Loucy (cell line): ENCODE measurements around the gene EPS8L3.
A peak's percentile ranks its signal among the peaks of the same experiment; 100 is the strongest.

Experiments
- H2AFZ ChIP-seq: fragments of 200-600 bp; sonication (generic); 2 replicates; pipeline ENCODE4 v1.6.0; 2016; ENCODE audit warnings: antibody characterized with exemption, mild to moderate bottlenecking, low read length, moderate library complexity
- H3F3A ChIP-seq: fragments of 200-600 bp; 2 replicates; pipeline ENCODE4 v1.6.0; 2016; ENCODE audit warnings: antibody characterized with exemption, low read depth, mild to moderate bottlenecking
- H3K27me3 ChIP-seq: fragments of 200-600 bp; sonication (generic); 2 replicates; pipeline ENCODE4 v1.6.1; 2014; ENCODE audit warnings: low read length, mild to moderate bottlenecking; ENCODE audit not compliant: insufficient read depth, poor library complexity, severe bottlenecking
- H3K36me3 ChIP-seq: fragments of 200-600 bp; sonication (generic); 2 replicates; pipeline ENCODE4 v1.6.1; 2016; ENCODE audit warnings: low read length; ENCODE audit not compliant: insufficient read depth
- H3K4me1 ChIP-seq: fragments of 200-600 bp; sonication (generic); 2 replicates; pipeline ENCODE4 v1.5.1; 2014; ENCODE audit warnings: low read length, mild to moderate bottlenecking; ENCODE audit not compliant: insufficient read depth, poor library complexity, severe bottlenecking
- H3K4me2 ChIP-seq: fragments of 200-600 bp; sonication (generic); 2 replicates; pipeline ENCODE4 v1.6.0; 2014; ENCODE audit warnings: antibody characterized with exemption, low read length, low read depth, mild to moderate bottlenecking; ENCODE audit not compliant: poor library complexity, severe bottlenecking
- H3K4me3 ChIP-seq: fragments of 200-600 bp; sonication (generic); 2 replicates; pipeline ENCODE4 v1.5.1; 2014; ENCODE audit warnings: low read length, mild to moderate bottlenecking, mixed read lengths; ENCODE audit not compliant: poor library complexity, severe bottlenecking
- H3K79me2 ChIP-seq: fragments of 200-600 bp; sonication (generic); 2 replicates; pipeline ENCODE4 v1.6.1; 2014; ENCODE audit warnings: low read length; ENCODE audit not compliant: insufficient read depth
- H3K9ac ChIP-seq: fragments of 200-600 bp; sonication (generic); 2 replicates; pipeline ENCODE4 v1.6.0; 2014; ENCODE audit warnings: mild to moderate bottlenecking, low read depth, low read length, moderate library complexity; ENCODE audit not compliant: poor library complexity, severe bottlenecking
- H3K9me2 ChIP-seq: fragments of 200-600 bp; sonication (generic); replicated peaks from 2 replicates; pipeline ENCODE4 v1.6.1; 2016; ENCODE audit warnings: low read depth, low read length, mixed read lengths
- H3K9me3 ChIP-seq: fragments of 200-600 bp; sonication (generic); 2 replicates; pipeline ENCODE4 v1.6.1; 2014; ENCODE audit warnings: mild to moderate bottlenecking, antibody characterized with exemption, low read length, low read depth; ENCODE audit not compliant: insufficient read depth
- H4K20me1 ChIP-seq: fragments of 200-600 bp; sonication (generic); 2 replicates; pipeline ENCODE4 v1.6.0; 2014; ENCODE audit warnings: antibody characterized with exemption, low read length, mild to moderate bottlenecking; ENCODE audit not compliant: insufficient read depth, poor library complexity, severe bottlenecking
- EZH2phosphoT487 ChIP-seq: fragments of 200-600 bp; IDR thresholded peaks from 2 replicates; pipeline ENCODE4 v1.6.1; 2018; ENCODE audit warnings: antibody characterized with exemption, mild to moderate bottlenecking, moderate library complexity, borderline replicate concordance
- TF ChIP-seq, protein P1 (sequence below): fragments of 200-600 bp; sonication (generic); conservative IDR thresholded peaks from 2 replicates; pipeline ENCODE4 v1.5.1; 2014; ENCODE audit warnings: mild to moderate bottlenecking, antibody characterized with exemption, low read length

Gene EPS8L3

DNA sequence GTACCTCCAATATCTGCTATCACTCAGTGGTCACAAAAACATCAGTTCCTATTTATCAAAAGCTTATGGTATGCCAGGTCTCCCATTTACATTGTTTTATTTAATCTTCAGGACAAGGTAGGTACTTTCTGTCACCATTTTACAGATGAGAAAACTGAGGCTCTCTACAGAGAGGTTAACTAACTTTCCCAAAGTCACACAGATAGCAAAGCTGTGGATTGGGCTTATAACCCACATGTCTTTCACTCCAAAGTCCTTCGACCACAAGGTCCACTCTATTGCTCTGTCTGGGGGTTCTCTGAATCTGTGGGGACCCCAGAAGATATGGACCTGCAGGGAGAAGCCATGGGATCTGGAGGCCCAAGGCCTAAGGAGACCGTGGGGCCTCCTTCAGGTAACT lies 26.6 kb upstream of the EPS8L3 start:
- peak overlapping the region; percentile 90 for H3K4me2 ChIP-seq
- H3K79me2 ChIP-seq = peaks cover 20% of the 10 kb centered on the region
- H3K27me3 ChIP-seq = no peaks in the 10 kb centered on the region
- H3K9me3 ChIP-seq = no peaks in the 10 kb centered on the region
- H3K4me1 ChIP-seq = peaks cover 91% of the 10 kb centered on the region
- peaks cover 30% of the 10 kb centered on the region for H3F3A ChIP-seq
- no peaks in the 10 kb centered on the region for H3K36me3 ChIP-seq
- no peaks in the 10 kb centered on the region for H4K20me1 ChIP-seq
- TF ChIP-seq EZH2phosphoT487 = no peak
- TF ChIP-seq, protein P1, sequence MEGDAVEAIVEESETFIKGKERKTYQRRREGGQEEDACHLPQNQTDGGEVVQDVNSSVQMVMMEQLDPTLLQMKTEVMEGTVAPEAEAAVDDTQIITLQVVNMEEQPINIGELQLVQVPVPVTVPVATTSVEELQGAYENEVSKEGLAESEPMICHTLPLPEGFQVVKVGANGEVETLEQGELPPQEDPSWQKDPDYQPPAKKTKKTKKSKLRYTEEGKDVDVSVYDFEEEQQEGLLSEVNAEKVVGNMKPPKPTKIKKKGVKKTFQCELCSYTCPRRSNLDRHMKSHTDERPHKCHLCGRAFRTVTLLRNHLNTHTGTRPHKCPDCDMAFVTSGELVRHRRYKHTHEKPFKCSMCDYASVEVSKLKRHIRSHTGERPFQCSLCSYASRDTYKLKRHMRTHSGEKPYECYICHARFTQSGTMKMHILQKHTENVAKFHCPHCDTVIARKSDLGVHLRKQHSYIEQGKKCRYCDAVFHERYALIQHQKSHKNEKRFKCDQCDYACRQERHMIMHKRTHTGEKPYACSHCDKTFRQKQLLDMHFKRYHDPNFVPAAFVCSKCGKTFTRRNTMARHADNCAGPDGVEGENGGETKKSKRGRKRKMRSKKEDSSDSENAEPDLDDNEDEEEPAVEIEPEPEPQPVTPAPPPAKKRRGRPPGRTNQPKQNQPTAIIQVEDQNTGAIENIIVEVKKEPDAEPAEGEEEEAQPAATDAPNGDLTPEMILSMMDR = no peak
- H2AFZ ChIP-seq = no peak overlapping the region
- no peaks in the 10 kb centered on the region for H3K9me2 ChIP-seq
- peak overlapping the region; percentile 92 for H3K9ac ChIP-seq
- H3K4me3 ChIP-seq = peak overlapping the region; percentile 68

DNA sequence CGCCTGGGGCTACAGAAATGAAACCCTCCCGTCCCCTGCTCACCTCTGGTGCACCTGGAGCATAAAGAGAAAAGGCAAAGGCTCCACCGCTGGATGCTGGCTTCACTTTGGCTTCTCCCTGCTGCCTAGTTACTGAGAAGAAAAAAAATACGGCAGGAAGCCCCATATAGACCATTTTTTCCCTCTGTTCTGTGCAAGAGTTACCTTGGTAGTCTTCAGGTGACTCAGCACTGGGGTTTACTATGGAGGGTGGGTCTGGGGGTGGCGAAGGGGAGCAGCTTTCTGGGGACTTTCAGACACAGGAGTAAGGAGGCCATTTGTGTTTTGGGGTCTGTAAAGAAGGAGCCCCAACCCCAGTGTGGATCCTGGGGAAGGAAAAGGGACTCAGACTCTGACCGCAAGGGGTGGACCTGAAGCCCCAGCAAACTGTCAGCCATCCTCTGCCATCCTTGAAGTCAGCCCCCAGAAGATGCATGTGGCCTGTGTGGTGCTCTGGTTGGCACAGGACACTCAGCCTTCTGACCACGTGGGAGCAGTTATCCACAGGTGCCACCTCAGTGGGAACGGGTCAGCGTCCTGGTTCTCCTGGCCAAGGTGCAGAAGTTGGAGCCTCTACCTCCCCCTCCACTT lies 25.9 kb upstream of the EPS8L3 start:
- Histone ChIP-seq H2AFZ (no peak overlapping the region), H3F3A (peaks cover 25% of the 10 kb centered on the region), H3K9ac (peak overlapping the region; percentile 92), H3K9me2 (no peaks in the 10 kb centered on the region), H3K4me3 (peak overlapping the region; percentile 68), H3K4me1 (peaks cover 86% of the 10 kb centered on the region), H3K79me2 (peaks cover 20% of the 10 kb centered on the region), H3K27me3 (no peaks in the 10 kb centered on the region), H4K20me1 (no peaks in the 10 kb centered on the region), H3K36me3 (no peaks in the 10 kb centered on the region), H3K9me3 (no peaks in the 10 kb centered on the region), H3K4me2 (peak overlapping the region; percentile 90)
- TF ChIP-seq, protein P1 = no peak

DNA sequence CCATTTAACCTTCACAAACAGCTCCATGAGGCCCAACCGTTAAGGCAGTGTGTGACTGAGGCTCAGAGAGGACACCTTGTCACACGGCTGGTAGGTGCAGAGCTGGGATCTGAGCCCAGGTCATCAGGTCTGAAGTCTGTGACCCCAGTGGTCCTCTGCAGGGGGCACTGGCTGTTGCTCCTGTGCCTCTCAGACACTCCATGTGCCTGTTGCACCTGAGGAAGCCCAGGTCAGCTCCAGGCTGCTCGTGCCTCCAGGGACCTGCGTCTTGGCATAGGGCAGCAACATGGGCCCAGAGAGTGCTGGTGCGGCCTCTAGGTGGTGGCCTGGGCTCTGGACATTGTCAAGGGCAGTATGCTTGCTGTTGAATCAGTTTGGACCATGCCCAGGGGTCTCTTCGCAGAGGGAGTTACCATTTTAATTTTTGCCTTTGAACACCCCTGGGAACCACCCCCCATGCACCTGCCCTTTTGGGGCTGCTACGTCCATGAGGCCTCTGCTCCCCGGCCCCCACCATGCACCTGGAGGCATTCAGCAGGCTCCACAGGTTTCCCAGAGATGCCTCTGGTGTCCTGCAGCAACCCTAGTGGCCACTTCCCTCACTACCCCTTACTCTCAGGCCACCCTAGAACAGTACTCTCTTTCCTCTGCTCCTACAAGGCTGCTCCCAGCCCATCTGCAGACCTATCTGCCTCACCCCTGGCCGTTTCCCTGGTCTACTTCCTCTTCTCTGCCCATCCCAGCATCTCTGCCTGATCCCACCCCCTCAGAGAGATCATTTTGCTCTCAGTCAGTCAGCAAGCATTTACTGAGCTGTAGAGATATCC lies 25.2 kb upstream of the EPS8L3 start:
- Histone ChIP-seq H4K20me1 (no peaks in the 10 kb centered on the region), H3K9me3 (no peaks in the 10 kb centered on the region), H3K9ac (peak overlapping the region; percentile 92), H3K4me2 (peak overlapping the region; percentile 90), H3K4me1 (peaks cover 78% of the 10 kb centered on the region), H3F3A (peaks cover 17% of the 10 kb centered on the region), H3K79me2 (peaks cover 20% of the 10 kb centered on the region), H2AFZ (no peak overlapping the region), H3K4me3 (peak overlapping the region; percentile 68), H3K36me3 (no peaks in the 10 kb centered on the region), H3K27me3 (no peaks in the 10 kb centered on the region), H3K9me2 (no peaks in the 10 kb centered on the region)
- no peak for TF ChIP-seq EZH2phosphoT487
- TF ChIP-seq, protein P1 = peak; percentile 58
